ENCODE data around the gene CCDC83. TPM values are rescaled to one million over a fixed set of nuclear protein-coding genes. Genes with fewer than 3 reads are reported as not detected.

The CCDC83 gene
- total and polyA plus RNA-seq, 4 donors, result not detected

Other genes starting within 250 kb of the CCDC83 start
- gene DLG2, start 228.0 kb upstream of the CCDC83 start, total RNA-seq, result 10 to 100 TPM in 1 of 2 donors, 1 to 10 TPM in 1; 9.9 to 24.1 TPM
- under 1 TPM; 0.32 to 0.83 TPM for gene DLG2, start 228.0 kb upstream of the CCDC83 start, polyA plus RNA-seq
- gene TMEM126B, start 226.8 kb upstream of the CCDC83 start, total RNA-seq, result 10 to 100 TPM; 52.9 TPM
- 100 to 1,000 TPM in 1 of 2 donors, 10 to 100 TPM in 1; 77.3 to 129 TPM for gene TMEM126B, start 226.8 kb upstream of the CCDC83 start, polyA plus RNA-seq
- gene TMEM126A, start 207.4 kb upstream of the CCDC83 start, total RNA-seq, result 10 to 100 TPM; 17.1 to 29.7 TPM
- 10 to 100 TPM; 40.8 to 75.4 TPM for gene TMEM126A, start 207.4 kb upstream of the CCDC83 start, polyA plus RNA-seq
- gene CREBZF, start 190.3 kb upstream of the CCDC83 start, total RNA-seq, result 100 to 1,000 TPM in 1 of 2 donors, 10 to 100 TPM in 1; 36.1 to 115 TPM
- 10 to 100 TPM; 20.2 to 31.8 TPM for gene CREBZF, start 190.3 kb upstream of the CCDC83 start, polyA plus RNA-seq
- gene CCDC89, start 169.2 kb upstream of the CCDC83 start, total RNA-seq, result 1 to 10 TPM; 3.1 to 6.5 TPM
- gene CCDC89, start 169.2 kb upstream of the CCDC83 start, polyA plus RNA-seq, result 1 to 10 TPM in 1 of 2 donors, under 1 TPM in 1; 0.65 to 3.1 TPM
- gene SYTL2, start 44.2 kb upstream of the CCDC83 start, total RNA-seq, result 10 to 100 TPM; 22.8 to 39.0 TPM
- gene SYTL2, start 44.2 kb upstream of the CCDC83 start, polyA plus RNA-seq, result 10 to 100 TPM in 1 of 2 donors, 1 to 10 TPM in 1; 6.7 to 10.3 TPM
- gene PICALM, start 213.7 kb downstream of the CCDC83 start, total RNA-seq, result 100 to 1,000 TPM; 162 to 454 TPM
- 100 to 1,000 TPM in 1 of 2 donors, 10 to 100 TPM in 1; 56.8 to 142 TPM for gene PICALM, start 213.7 kb downstream of the CCDC83 start, polyA plus RNA-seq

Measured in lung (tissue), 4 donors.